H1 (cell line): Measurements from ENCODE around the gene SERPINA6.

Experiments used
- PHF8 ChIP-seq: fragments of 200-600 bp; sonication (generic); conservative IDR thresholded peaks from 2 replicates; pipeline ENCODE4 v1.7.1; 2012; ENCODE audit warnings: low read depth, mild to moderate bottlenecking, inconsistent platforms, low read length, moderate library complexity
- POLR2A ChIP-seq, 2 experiments: IDR thresholded peaks; 1 replicate in 1 of 2; 2 replicates in 1 of 2; pipeline ENCODE4 v1.6.1; 2011; ENCODE audit warnings: low read depth in 2 of 2, low read length in 2 of 2, mild to moderate bottlenecking in 2 of 2; ENCODE audit errors: control extremely low read depth in 1 of 2
- RFX5 ChIP-seq: IDR thresholded peaks from 2 replicates; pipeline ENCODE4 v1.6.1; 2011; ENCODE audit warnings: low read depth, low read length, improper control_type of control experiment, borderline replicate concordance
- TAF1 ChIP-seq: IDR thresholded peaks from 2 replicates; pipeline ENCODE4 v1.6.1; 2011; ENCODE audit warnings: mild to moderate bottlenecking, low read depth, low read length
- YY1 ChIP-seq: IDR thresholded peaks from 2 replicates; pipeline ENCODE4 v1.6.1; 2011; ENCODE audit warnings: low read depth, mild to moderate bottlenecking, low read length
- ZNF274 ChIP-seq: IDR thresholded peaks from 2 replicates; pipeline ENCODE4 v1.7.0; 2012; ENCODE audit warnings: low read length, borderline replicate concordance; ENCODE audit errors: extremely low read depth
- TF ChIP-seq, protein P1 (sequence below): IDR thresholded peaks from 2 replicates; pipeline ENCODE4 v1.6.1; 2012; ENCODE audit warnings: inconsistent platforms

DNA sequence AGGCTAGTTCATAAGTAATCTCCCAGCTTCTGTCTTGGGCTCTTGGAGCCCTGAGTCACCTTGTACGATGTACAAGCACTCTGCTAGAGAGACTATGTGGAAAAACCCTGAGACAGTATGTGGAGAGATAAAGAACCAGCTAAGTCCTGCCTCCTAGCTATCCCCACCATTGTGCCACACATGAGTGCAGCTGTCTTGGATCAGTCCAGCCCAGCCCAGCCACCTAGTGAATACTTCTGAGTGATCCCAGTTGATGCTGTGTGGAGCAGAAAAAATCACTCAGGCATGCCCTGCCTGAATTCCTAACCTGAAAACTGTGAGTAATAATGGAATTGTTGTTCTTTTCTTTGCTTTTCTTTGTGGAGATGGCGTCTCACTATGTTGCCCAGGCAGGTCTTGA is 5.1 kb upstream of the SERPINA6 start:
- TF ChIP-seq POLR2A (IDR thresholded peaks at IDR 0.05; ENCODE audit: control extremely low read depth in 1 of 2, low read depth in 2 of 2, low read length in 2 of 2): no peak
- TF ChIP-seq RFX5: no peak
- no peak for TF ChIP-seq PHF8
- TF ChIP-seq ZNF274: no peak
- TF ChIP-seq TAF1: no peak
- TF ChIP-seq, protein P1, sequence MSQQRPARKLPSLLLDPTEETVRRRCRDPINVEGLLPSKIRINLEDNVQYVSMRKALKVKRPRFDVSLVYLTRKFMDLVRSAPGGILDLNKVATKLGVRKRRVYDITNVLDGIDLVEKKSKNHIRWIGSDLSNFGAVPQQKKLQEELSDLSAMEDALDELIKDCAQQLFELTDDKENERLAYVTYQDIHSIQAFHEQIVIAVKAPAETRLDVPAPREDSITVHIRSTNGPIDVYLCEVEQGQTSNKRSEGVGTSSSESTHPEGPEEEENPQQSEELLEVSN: no peak
- no peak for TF ChIP-seq YY1
